Activated CD8-positive, alpha-beta memory T cell treated with anti-CD3 and anti-CD28 coated beads, Interleukin-2, amount 50 U/mL, for 1 hour (primary cell): ENCODE data around the gene DBR1.

Experiments used
- DNase-seq: peaks from one replicate; pipeline ENCODE4 v3.0.0-alpha.2; 2020; ENCODE audit errors: extremely low read depth

Gene DBR1

GRCh38 chr3:138124188-138124587, 50.5 kb downstream of the DBR1 start:
- no peak for DNase-seq

- no peak for DNase-seq
Observed at GRCh38 chr3:138119423-138119766, 55.3 kb downstream of the DBR1 start.

GRCh38 chr3:138118612-138119422, 55.9 kb downstream of the DBR1 start:
- DNase-seq = no peak

GRCh38 chr3:138114988-138115971, 59.4 kb downstream of the DBR1 start, which contains the start of gene DZIP1L:
DZIP1L (minus strand) TSS chr3:138115608; CDS start chr3:138103971, 11,637 bp downstream.
- DNase-seq = no peak

GRCh38 chr3:138114431-138114918, 60.2 kb downstream of the DBR1 start:
- DNase-seq = no peak

- no peak for DNase-seq
Observed at GRCh38 chr3:138113326-138113725, 61.4 kb downstream of the DBR1 start.

GRCh38 chr3:138112362-138112761, 62.4 kb downstream of the DBR1 start:
- no peak for DNase-seq
